ENCODE measurements around the gene LRRC75A.

The LRRC75A gene

DNA sequence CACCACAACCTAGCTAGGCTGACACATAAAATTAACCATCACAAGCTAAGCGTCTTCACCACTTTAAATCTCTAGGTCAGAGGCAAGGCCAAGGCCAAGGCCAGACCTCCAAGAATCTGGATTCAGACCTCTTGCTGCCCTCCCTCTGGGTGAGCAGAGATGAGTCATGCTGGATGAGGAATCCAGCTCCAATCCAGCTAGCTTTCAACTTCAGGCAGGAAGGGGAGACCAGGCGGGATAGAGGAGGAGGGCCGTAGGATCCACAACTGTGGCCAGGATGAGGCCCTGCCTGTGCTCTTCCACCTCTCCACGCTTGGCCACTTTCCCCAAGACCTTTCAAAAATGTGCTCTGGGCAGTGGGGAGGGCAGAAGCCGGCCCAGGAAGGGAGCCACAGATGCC is 14.7 kb downstream of the LRRC75A start:
- Histone ChIP-seq H3K27me3 (ENCODE audit: insufficient read depth, low read length) (no peaks in the 10 kb centered on the region; the same call in 1 of the 2 replicates), H3K79me2 (ENCODE audit: insufficient read depth, low read length) (no peaks in the 10 kb centered on the region), H3K4me1 (ENCODE audit: insufficient read depth, low read length, severe bottlenecking) (no peaks in the 10 kb centered on the region), H3K9ac (ENCODE audit: low read length) (no peak overlapping the region), H4K20me1 (ENCODE audit: insufficient read depth, low read length) (no peaks in the 10 kb centered on the region), H3K36me3 (ENCODE audit: insufficient read depth, low read length) (no peaks in the 10 kb centered on the region), H2AFZ (ENCODE audit: low read length) (no peak overlapping the region), H3K9me3 (ENCODE audit: low read length) (no peaks in the 10 kb centered on the region), H3F3A (ENCODE audit: insufficient read depth, low read length) (no peaks in the 10 kb centered on the region), H3K27ac (ENCODE audit: low read depth, low read length, poor library complexity, severe bottlenecking) (no peak overlapping the region), H3K4me2 (ENCODE audit: low read length) (no peak overlapping the region), H3K9me2 (ENCODE audit: low read depth, low read length) (no peaks in the 10 kb centered on the region), H3K4me3 (ENCODE audit: low read depth, low read length, poor library complexity, severe bottlenecking) (no peak overlapping the region)
- TF ChIP-seq, protein P1, sequence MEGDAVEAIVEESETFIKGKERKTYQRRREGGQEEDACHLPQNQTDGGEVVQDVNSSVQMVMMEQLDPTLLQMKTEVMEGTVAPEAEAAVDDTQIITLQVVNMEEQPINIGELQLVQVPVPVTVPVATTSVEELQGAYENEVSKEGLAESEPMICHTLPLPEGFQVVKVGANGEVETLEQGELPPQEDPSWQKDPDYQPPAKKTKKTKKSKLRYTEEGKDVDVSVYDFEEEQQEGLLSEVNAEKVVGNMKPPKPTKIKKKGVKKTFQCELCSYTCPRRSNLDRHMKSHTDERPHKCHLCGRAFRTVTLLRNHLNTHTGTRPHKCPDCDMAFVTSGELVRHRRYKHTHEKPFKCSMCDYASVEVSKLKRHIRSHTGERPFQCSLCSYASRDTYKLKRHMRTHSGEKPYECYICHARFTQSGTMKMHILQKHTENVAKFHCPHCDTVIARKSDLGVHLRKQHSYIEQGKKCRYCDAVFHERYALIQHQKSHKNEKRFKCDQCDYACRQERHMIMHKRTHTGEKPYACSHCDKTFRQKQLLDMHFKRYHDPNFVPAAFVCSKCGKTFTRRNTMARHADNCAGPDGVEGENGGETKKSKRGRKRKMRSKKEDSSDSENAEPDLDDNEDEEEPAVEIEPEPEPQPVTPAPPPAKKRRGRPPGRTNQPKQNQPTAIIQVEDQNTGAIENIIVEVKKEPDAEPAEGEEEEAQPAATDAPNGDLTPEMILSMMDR (IDR thresholded peaks at IDR 0.05; ENCODE audit: low read length), result no peak
- no peak for TF ChIP-seq EZH2 (IDR thresholded peaks at IDR 0.05; ENCODE audit: borderline replicate concordance, low read length)

DNA sequence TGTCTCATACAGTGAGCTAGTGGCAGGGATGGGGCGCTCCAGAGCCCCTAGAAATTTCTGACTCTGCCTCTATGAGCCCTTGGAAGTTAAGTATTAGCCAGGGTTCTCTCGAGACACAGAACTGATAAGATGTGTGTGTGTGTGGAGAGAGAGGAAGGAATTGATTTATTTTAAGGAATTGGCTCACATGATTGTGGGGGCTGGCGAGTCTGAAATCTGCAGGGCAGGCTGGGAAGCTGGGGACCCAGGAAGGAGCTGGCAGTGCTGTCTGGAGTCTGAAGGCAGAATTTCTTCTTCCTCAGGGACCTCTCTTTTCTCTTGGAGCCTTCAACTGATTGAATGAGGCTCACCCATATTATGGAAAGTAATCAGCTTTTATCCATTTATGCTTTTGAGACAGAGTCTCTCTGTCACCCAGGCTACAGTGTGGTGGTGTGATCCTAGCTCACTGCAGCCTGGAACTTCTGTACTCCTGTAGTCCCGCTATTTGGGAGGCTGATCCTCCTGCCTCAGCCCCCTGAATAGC is 16.8 kb downstream of the LRRC75A start:
- no peaks in the 10 kb centered on the region for H3K36me3 ChIP-seq (ENCODE audit: insufficient read depth, low read length)
- H3K27ac ChIP-seq (ENCODE audit: low read depth, low read length, poor library complexity, severe bottlenecking), result no peak overlapping the region
- H3K9me3 ChIP-seq (ENCODE audit: low read length), result no peaks in the 10 kb centered on the region
- H3F3A ChIP-seq (ENCODE audit: insufficient read depth, low read length), result no peaks in the 10 kb centered on the region
- no peaks in the 10 kb centered on the region; the same call in 1 of the 2 replicates for H3K27me3 ChIP-seq (ENCODE audit: insufficient read depth, low read length)
- no peak overlapping the region for H3K4me3 ChIP-seq (ENCODE audit: low read depth, low read length, poor library complexity, severe bottlenecking)
- no peak overlapping the region for H3K4me2 ChIP-seq (ENCODE audit: low read length)
- H2AFZ ChIP-seq (ENCODE audit: low read length), result no peak overlapping the region
- H3K4me1 ChIP-seq (ENCODE audit: insufficient read depth, low read length, severe bottlenecking), result no peaks in the 10 kb centered on the region
- H3K9ac ChIP-seq (ENCODE audit: low read length), result no peak overlapping the region
- H3K79me2 ChIP-seq (ENCODE audit: insufficient read depth, low read length), result no peaks in the 10 kb centered on the region
- no peaks in the 10 kb centered on the region for H4K20me1 ChIP-seq (ENCODE audit: insufficient read depth, low read length)
- no peaks in the 10 kb centered on the region for H3K9me2 ChIP-seq (ENCODE audit: low read depth, low read length)
- no peak for TF ChIP-seq EZH2 (IDR thresholded peaks at IDR 0.05; ENCODE audit: borderline replicate concordance, low read length)
- TF ChIP-seq, protein P1 (IDR thresholded peaks at IDR 0.05; ENCODE audit: low read length), result no peak

GRCh38 chr17:16474012-16474725 is 17.8 kb downstream of the LRRC75A start:
- H4K20me1 ChIP-seq (ENCODE audit: insufficient read depth, low read length), result no peaks in the 10 kb centered on the region
- no peak overlapping the region for H3K9ac ChIP-seq (ENCODE audit: low read length)
- H3K27me3 ChIP-seq (ENCODE audit: insufficient read depth, low read length), result no peaks in the 10 kb centered on the region; the same call in 1 of the 2 replicates
- no peak overlapping the region for H3K27ac ChIP-seq (ENCODE audit: low read depth, low read length, poor library complexity, severe bottlenecking)
- H3K36me3 ChIP-seq (ENCODE audit: insufficient read depth, low read length), result no peaks in the 10 kb centered on the region
- no peaks in the 10 kb centered on the region for H3K9me3 ChIP-seq (ENCODE audit: low read length)
- H3K79me2 ChIP-seq (ENCODE audit: insufficient read depth, low read length), result no peaks in the 10 kb centered on the region
- H3K4me3 ChIP-seq (ENCODE audit: low read depth, low read length, poor library complexity, severe bottlenecking), result no peak overlapping the region
- no peak overlapping the region for H3K4me2 ChIP-seq (ENCODE audit: low read length)
- no peak overlapping the region for H2AFZ ChIP-seq (ENCODE audit: low read length)
- no peaks in the 10 kb centered on the region for H3K9me2 ChIP-seq (ENCODE audit: low read depth, low read length)
- no peaks in the 10 kb centered on the region for H3K4me1 ChIP-seq (ENCODE audit: insufficient read depth, low read length, severe bottlenecking)
- no peaks in the 10 kb centered on the region for H3F3A ChIP-seq (ENCODE audit: insufficient read depth, low read length)
- no peak for TF ChIP-seq EZH2 (IDR thresholded peaks at IDR 0.05; ENCODE audit: borderline replicate concordance, low read length)
- TF ChIP-seq, protein P1 (IDR thresholded peaks at IDR 0.05; ENCODE audit: low read length), result no peak
